ENCODE results near the gene TENT4A.

TENT4A gene

DNA sequence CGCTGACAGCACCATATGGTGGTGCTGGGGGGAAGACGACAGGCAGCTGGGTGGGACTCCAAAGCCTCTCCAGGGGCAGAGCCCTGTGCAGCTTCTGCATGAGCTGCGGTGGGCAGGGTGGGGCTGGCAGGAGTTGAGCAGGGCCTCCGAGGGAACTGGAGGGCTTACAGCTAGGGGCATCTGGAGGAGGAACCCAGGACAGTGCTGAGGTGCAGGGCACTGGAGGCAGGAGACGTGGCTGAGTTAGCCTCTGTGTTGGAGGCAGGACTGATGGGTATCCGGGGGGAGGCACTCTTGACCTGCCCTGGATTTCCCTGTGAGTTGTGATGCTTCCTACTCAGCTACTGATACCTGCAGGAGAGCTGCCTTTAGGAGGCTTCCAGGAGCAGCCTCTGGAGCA, 45.0 kb downstream of the TENT4A start:
- no peak for DNase-seq (ENCODE audit: low read depth)
- no peak overlapping the region for H3K4me3 ChIP-seq (ENCODE audit: control insufficient read depth, low read depth, low read length)
- TF ChIP-seq, protein P1, sequence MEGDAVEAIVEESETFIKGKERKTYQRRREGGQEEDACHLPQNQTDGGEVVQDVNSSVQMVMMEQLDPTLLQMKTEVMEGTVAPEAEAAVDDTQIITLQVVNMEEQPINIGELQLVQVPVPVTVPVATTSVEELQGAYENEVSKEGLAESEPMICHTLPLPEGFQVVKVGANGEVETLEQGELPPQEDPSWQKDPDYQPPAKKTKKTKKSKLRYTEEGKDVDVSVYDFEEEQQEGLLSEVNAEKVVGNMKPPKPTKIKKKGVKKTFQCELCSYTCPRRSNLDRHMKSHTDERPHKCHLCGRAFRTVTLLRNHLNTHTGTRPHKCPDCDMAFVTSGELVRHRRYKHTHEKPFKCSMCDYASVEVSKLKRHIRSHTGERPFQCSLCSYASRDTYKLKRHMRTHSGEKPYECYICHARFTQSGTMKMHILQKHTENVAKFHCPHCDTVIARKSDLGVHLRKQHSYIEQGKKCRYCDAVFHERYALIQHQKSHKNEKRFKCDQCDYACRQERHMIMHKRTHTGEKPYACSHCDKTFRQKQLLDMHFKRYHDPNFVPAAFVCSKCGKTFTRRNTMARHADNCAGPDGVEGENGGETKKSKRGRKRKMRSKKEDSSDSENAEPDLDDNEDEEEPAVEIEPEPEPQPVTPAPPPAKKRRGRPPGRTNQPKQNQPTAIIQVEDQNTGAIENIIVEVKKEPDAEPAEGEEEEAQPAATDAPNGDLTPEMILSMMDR (IDR thresholded peaks at IDR 0.05; ENCODE audit: control insufficient read depth, insufficient read depth, low read depth, low read length, missing control alignments), result no peak

DNA sequence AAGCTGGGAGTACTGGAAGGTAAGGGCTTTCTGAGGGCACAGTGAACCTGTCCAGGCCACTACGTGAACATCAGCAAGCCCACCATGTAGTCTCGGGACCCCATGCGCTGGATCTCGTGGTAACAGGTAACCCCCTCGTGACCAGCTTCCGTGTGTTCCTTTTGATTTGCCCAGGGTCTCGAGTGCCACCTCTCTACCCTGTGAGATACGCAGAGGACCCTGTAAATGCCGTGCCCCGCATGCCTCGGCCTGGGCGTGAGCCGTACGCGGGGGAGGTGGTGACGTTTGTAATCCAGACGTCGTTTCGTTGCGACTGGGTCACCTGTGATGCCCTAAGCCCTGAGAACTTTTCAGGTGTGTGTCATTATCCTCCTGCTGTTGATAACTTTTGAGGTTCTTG, 45.5 kb downstream of the TENT4A start:
- DNase-seq (ENCODE audit: low read depth), result no peak
- TF ChIP-seq, protein P1 (IDR thresholded peaks at IDR 0.05; ENCODE audit: control insufficient read depth, insufficient read depth, low read depth, low read length, missing control alignments), result no peak
- H3K4me3 ChIP-seq (ENCODE audit: control insufficient read depth, low read depth, low read length), result no peak overlapping the region

DNA sequence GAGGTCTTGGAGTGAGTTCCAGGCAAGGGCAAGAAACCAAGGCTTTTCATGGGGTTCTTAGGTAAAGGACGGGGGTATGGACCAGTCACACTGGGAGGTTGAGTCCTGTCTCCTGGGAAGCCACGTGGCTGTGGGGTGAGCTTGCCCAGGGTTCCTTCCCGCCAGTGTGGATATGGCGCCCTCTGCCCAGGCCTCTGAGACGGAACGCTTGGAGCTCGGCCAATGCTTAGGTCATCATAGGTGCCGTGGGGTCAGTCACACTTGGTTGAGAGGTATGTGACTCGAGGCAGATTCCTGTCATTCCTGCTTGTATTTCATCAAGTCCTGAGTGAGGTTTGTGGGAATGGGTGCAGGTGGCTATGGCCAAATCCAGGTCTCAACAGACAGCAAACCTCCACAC, 46.2 kb downstream of the TENT4A start:
- TF ChIP-seq, protein P1 (IDR thresholded peaks at IDR 0.05; ENCODE audit: control insufficient read depth, insufficient read depth, low read depth, low read length, missing control alignments), result no peak
- DNase-seq (ENCODE audit: low read depth), result no peak
- H3K4me3 ChIP-seq (ENCODE audit: control insufficient read depth, low read depth, low read length), result no peak overlapping the region

DNA sequence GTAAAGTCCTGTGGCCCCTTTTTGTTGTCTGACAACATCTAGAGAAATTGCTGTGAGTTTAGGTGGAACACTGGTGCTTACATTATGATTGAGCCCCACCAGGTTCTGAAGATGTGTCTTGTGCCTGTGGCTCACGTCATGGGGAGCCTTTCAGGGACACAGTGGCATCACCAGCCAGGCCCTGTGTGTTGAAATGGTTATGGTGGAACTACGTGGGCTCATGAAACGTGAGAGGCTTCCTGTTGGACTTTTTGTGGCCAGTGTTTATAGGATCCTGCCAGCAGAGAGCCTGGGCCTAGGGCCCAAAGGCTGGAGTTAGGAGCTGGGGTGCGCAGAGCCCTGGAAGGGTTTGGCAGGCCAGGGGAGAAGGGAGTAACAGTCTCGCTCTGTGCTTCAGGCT, 46.8 kb downstream of the TENT4A start:
- H3K4me3 ChIP-seq (ENCODE audit: control insufficient read depth, low read depth, low read length), result no peak overlapping the region
- no peak for DNase-seq (ENCODE audit: low read depth)
- TF ChIP-seq, protein P1 (IDR thresholded peaks at IDR 0.05; ENCODE audit: control insufficient read depth, insufficient read depth, low read depth, low read length, missing control alignments), result no peak

DNA sequence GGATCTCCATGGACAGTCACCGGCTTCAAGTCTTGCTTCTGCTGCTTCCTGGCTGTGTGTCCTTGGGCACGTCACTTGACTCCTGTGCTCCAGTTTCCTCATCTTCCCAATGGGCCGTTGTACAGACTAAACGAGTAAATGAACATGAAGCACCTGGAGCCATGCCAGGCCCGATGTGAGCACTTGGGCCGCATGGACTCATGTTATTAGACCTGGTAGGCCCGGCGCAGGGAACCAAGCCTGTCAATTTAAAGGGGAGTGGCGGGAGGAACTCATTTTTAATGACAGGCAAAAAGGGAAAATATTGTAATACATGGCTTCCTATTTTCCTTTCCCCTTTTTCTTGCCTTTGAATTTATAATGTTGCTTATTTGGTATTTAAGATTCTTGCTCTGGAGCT, 47.5 kb downstream of the TENT4A start:
- no peak overlapping the region for H3K4me3 ChIP-seq (ENCODE audit: control insufficient read depth, low read depth, low read length)
- TF ChIP-seq, protein P1 (IDR thresholded peaks at IDR 0.05; ENCODE audit: control insufficient read depth, insufficient read depth, low read depth, low read length, missing control alignments), result no peak
- DNase-seq (ENCODE audit: low read depth), result no peak

DNA sequence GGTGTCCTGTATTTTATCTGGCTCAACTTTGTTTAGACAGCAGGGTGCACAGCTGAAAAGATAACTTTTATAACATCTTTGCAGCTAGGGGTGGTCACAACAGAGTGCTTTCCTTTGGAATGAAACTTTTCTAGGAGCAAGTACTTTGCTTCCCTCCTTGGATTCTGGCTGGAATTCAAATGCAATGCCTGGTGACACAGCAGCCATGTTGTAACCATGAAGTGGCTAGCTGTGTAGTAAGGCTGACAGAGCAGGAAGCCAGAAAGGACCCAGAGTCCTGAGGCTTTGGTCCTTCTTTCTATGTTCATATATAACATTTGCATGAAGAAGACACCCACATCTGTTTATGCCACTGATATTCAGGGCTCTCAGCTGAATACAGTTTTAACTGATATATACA, 48.1 kb downstream of the TENT4A start:
- no peak for DNase-seq (ENCODE audit: low read depth)
- TF ChIP-seq, protein P1 (IDR thresholded peaks at IDR 0.05; ENCODE audit: control insufficient read depth, insufficient read depth, low read depth, low read length, missing control alignments), result no peak
- H3K4me3 ChIP-seq (ENCODE audit: control insufficient read depth, low read depth, low read length), result no peak overlapping the region

DNA sequence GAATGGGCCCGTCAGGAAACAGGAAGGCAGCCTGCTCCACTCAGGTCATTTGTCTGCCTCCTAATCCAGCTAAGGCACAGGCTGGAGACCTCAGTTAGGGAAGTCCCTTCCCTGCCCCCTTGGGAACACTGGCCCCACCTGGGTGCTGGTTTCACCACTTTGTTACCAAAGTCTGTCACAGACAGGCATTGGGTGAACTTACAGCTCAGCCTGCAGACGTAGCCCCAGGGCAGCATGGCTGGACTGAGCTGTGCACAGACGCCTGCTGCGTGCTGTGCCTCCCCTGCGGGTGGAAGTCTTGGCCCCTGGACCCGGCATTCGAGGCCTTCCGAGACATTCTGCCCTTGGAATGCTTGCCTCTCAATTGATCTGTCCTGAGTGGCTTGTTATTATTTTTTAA, 48.9 kb downstream of the TENT4A start:
- DNase-seq (ENCODE audit: low read depth), result no peak
- H3K4me3 ChIP-seq (ENCODE audit: control insufficient read depth, low read depth, low read length), result no peak overlapping the region
- TF ChIP-seq, protein P1 (IDR thresholded peaks at IDR 0.05; ENCODE audit: control insufficient read depth, insufficient read depth, low read depth, low read length, missing control alignments), result no peak
